Erythroblast (primary cell): ENCODE data around the gene RCSD1.

Experiments
- GATA1 ChIP-seq: IDR thresholded peaks from 2 replicates; pipeline ENCODE4 v1.6.1; 2011; ENCODE audit warnings: low read depth, mild to moderate bottlenecking, control low read depth, low read length, moderate library complexity
- POLR2A ChIP-seq: IDR thresholded peaks from 2 replicates; pipeline ENCODE4 v1.6.1; 2011; ENCODE audit warnings: mild to moderate bottlenecking, low read length

DNA sequence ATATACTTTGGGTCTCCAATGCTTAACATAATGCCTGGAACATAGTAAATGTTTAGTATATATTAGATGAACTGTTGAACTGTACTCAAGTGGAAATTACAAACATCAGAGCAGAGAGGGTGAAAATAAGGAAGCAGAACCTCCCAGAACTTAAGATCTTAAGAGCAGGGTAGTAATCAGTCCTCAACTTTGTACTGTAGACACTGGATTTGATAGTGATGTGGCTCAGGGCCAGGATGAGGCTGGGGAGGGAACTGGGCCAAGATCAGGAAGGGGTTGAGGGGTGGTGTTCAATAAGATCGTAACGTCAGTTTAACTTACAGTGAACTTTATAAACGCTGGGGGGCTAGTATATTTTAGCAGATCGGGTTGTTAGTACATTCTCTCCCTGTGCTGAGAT is 107.1 kb downstream of the RCSD1 start:
- TF ChIP-seq POLR2A (no peak), GATA1 (no peak)
